ENCODE data around the gene PALM3. TPM values are rescaled to one million over a fixed set of nuclear protein-coding genes. Genes with fewer than 3 reads are reported as not detected.
"Not testable (repeated sequence)": the region's sequence is repeated elsewhere in the genome, so short reads cannot be mapped to it uniquely, and the experiment has no call there.

The PALM3 gene
- total and polyA plus RNA-seq, 3 donors from 2014 or later, result 18.4 to 34.6 (median 21.3) TPM

- intact Hi-C loops (cut with DNase I; ENCODE audit: low total_unique reads), result no loop called here
- TF ChIP-seq CTCF (IDR thresholded peaks at IDR 0.05) (peak; percentile 36 to 80 (median 64)), POLR2A (IDR thresholded peaks at IDR 0.05) (no peak)
- peak; percentile 73 for DNase-seq
- 75 to 86% methylated on average over 8 of the region's 8 CpGs for WGBS, 2 donors
- H3K36me3 ChIP-seq (ENCODE audit: low read depth, missing control alignments), result no peaks in the 10 kb centered on the region
- H3K9me3 ChIP-seq, result no peaks in the 10 kb centered on the region
- H3K27me3 ChIP-seq, result no peaks in the 10 kb centered on the region
- H3K27ac ChIP-seq, result no peak overlapping the region
- no peaks in the 10 kb centered on the region for H3K4me1 ChIP-seq
- H3K4me3 ChIP-seq, result no peak overlapping the region
Observed at GRCh38 chr19:14048443-14049153, 13.3 kb downstream of the PALM3 start.

DNA sequence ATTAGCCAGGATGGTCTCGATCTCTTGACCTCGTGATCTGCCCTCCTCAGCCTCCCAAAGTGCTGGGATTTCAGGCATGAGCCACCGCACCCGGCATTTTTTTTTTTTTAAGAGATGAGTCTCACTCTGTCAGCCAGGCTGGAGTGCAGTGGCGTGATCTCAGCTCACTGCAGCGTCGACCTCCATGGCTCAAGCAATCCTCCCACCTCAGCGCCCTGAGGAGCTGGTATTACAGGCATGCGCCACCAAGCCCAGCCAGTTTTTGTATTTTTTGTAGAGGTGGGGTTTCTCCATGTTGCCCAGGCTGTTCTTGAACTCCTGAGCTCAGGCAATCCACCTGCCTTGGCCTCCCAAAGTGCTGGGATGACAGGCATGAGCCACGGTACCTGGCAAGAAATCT lies 14.0 kb downstream of the PALM3 start:
- WGBS, 2 donors, result 95 to 98% methylated on average over 10 of the region's 10 CpGs

DNA sequence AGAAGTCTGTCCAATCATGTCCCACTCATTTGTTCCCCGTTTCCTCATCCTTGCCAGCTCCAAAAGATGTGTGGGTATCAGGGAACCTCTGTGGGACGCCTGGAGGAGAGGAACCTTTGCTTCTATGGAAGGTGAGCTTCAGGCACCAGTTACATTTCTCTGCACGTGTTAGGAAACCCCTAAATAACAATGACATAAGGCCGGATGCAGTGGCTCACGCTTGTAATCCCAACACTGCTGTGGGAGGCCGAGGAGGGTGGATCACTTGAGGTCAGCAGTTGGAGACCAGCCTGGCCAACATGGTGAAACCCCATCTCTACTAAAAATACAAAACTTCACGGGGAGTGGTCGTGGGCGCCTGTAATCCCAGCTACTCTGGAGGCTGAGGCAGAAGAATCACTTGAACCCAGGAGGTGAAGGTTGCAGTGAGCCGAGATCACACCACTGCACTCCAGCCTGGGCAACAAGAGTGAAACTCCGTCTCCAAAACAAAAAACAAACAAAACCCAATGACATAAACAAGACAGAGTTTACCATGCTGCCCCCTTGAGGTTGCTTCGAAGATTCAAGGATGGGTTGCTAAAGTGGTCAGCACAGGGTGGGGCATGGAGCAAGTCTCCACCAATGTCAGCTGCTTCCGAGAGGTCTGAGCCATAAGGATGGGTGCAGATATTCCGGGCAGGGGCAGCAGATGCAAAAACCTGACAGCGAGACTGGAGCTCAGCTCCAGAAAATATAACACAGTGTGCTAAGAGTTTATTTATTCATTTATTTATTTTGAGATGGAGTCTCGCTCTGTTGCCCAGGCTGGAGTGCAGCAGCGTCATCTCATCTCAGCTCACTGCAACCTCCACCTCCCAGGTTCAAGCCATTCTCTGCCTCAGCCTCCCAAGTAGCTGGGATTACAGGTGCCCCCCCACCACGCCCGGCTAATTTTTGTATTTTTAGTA lies 18.9 kb downstream of the PALM3 start:
- DNase-seq, result peak; percentile 68
- H3K4me1 ChIP-seq; H3K9me3 ChIP-seq; H3K27me3 ChIP-seq; H3K36me3 ChIP-seq (ENCODE audit: low read depth, missing control alignments); H3K4me3 ChIP-seq; intact Hi-C loops (cut with DNase I; ENCODE audit: low total_unique reads): not testable (repeated sequence)
- WGBS, 2 donors, result 54 to 65% methylated on average over 19 of the region's 19 CpGs
- peak; percentile 41 to 56 (median 55) for TF ChIP-seq CTCF (IDR thresholded peaks at IDR 0.05)
- peak overlapping the region in 1 of 2 donors; percentile 41 for H3K27ac ChIP-seq

More for the DNA sequence above, 14.0 kb downstream of the PALM3 start:
- H3K4me3 ChIP-seq; H3K27me3 ChIP-seq; intact Hi-C loops (cut with DNase I; ENCODE audit: low total_unique reads); H3K27ac ChIP-seq; H3K4me1 ChIP-seq; H3K9me3 ChIP-seq; H3K36me3 ChIP-seq (ENCODE audit: low read depth, missing control alignments); DNase-seq: not testable (repeated sequence)

- no peak overlapping the region for H3K4me3 ChIP-seq
- H3K27ac ChIP-seq, result no peak overlapping the region
- no peaks in the 10 kb centered on the region for H3K9me3 ChIP-seq
- 86 to 88% methylated on average over 7 of the region's 7 CpGs for WGBS, 2 donors
- H3K36me3 ChIP-seq (ENCODE audit: low read depth, missing control alignments), result no peaks in the 10 kb centered on the region
- intact Hi-C loops (cut with DNase I; ENCODE audit: low total_unique reads), result no loop called here
- DNase-seq, result no peak
- peaks cover 4% of the 10 kb centered on the region for H3K4me1 ChIP-seq
- no peaks in the 10 kb centered on the region for H3K27me3 ChIP-seq
- no peak for TF ChIP-seq CTCF (IDR thresholded peaks at IDR 0.05)
- TF ChIP-seq POLR2A (IDR thresholded peaks at IDR 0.05), result no peak
Observed at GRCh38 chr19:14039181-14039580, 22.7 kb downstream of the PALM3 start.

GRCh38 chr19:14035706-14036105 lies 26.2 kb downstream of the PALM3 start:
- intact Hi-C loops (cut with DNase I; ENCODE audit: low total_unique reads), result no loop called here
- Histone ChIP-seq H3K4me3 (no peak overlapping the region), H3K36me3 (ENCODE audit: low read depth, missing control alignments) (no peaks in the 10 kb centered on the region), H3K27me3 (no peaks in the 10 kb centered on the region), H3K27ac (no peak overlapping the region), H3K9me3 (no peaks in the 10 kb centered on the region), H3K4me1 (peaks cover 9% of the 10 kb centered on the region)
- TF ChIP-seq POLR2A (IDR thresholded peaks at IDR 0.05) (no peak), CTCF (IDR thresholded peaks at IDR 0.05) (no peak)
- WGBS, 2 donors, result 71 to 84% methylated on average over 7 of the region's 7 CpGs
- no peak for DNase-seq

DNA sequence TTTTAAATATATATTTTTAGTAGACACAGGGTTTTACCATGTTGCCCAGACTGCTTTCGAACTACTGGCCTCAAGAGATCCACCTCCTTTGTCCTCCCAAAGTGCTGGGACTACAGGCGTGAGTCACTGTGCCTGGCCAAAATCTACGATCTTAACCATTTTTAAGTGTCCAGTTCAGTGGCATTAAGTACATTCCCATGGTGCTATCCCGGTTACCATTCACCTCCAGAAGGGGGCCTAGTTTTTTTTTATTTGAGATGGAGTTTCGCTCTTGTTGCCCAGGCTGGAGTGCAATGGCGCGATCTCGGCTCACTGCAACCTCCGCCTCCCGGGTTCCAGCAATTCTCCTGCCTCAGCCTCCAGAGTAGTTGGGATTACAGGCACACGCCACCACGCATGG lies 26.7 kb downstream of the PALM3 start:
- H3K4me1 ChIP-seq; H3K36me3 ChIP-seq (ENCODE audit: low read depth, missing control alignments); DNase-seq; H3K9me3 ChIP-seq; H3K27ac ChIP-seq; H3K4me3 ChIP-seq; intact Hi-C loops (cut with DNase I; ENCODE audit: low total_unique reads); H3K27me3 ChIP-seq: not testable (repeated sequence)
- 92 to 95% methylated on average over 12 of the region's 12 CpGs for WGBS, 2 donors

Data from testis (tissue), 3 donors.